Islet of Langerhans (tissue), 1 donor: ENCODE measurements around the gene NAGLU.

Source experiments
- FAIRE-seq: peaks from one replicate; lab custom pipeline; 2011; peaks lifted over from hg19 to GRCh38; lab: Jason Lieb, UNC

Gene NAGLU

GRCh38 chr17:42536048-42536371, at the start of gene NAGLU:
NAGLU (plus strand) TSS chr17:42536241; CDS start chr17:42536273, 32 bp downstream.
- no peak for FAIRE-seq

GRCh38 chr17:42488032-42488431, 48.0 kb upstream of the NAGLU start:
- no peak for FAIRE-seq

- FAIRE-seq = no peak
Measured at GRCh38 chr17:42493319-42493718, 42.7 kb upstream of the NAGLU start.

GRCh38 chr17:42494673-42495072, 41.4 kb upstream of the NAGLU start:
- FAIRE-seq = no peak

GRCh38 chr17:42498828-42499227, 37.2 kb upstream of the NAGLU start:
- no peak for FAIRE-seq

GRCh38 chr17:42502091-42502490, 34.0 kb upstream of the NAGLU start:
- no peak for FAIRE-seq

- FAIRE-seq = no peak
Measured at GRCh38 chr17:42502926-42503325, 33.1 kb upstream of the NAGLU start.

- no peak for FAIRE-seq
Measured at GRCh38 chr17:42507671-42508070, 28.4 kb upstream of the NAGLU start.

GRCh38 chr17:42508426-42509165, 27.4 kb upstream of the NAGLU start:
- no peak for FAIRE-seq

GRCh38 chr17:42509409-42509808, 26.6 kb upstream of the NAGLU start:
- FAIRE-seq = no peak

GRCh38 chr17:42509841-42510240, 26.2 kb upstream of the NAGLU start:
- FAIRE-seq = no peak

- no peak for FAIRE-seq
Measured at GRCh38 chr17:42512246-42512645, 23.8 kb upstream of the NAGLU start.

GRCh38 chr17:42512733-42513251, 23.2 kb upstream of the NAGLU start:
- FAIRE-seq = no peak

- FAIRE-seq = no peak
Measured at GRCh38 chr17:42513686-42514085, 22.4 kb upstream of the NAGLU start.

- no peak for FAIRE-seq
Measured at GRCh38 chr17:42514279-42514678, 21.8 kb upstream of the NAGLU start.

GRCh38 chr17:42514867-42515266, 21.2 kb upstream of the NAGLU start:
- FAIRE-seq = no peak

- no peak for FAIRE-seq
Measured at GRCh38 chr17:42517516-42517915, 18.5 kb upstream of the NAGLU start.

- FAIRE-seq = no peak
Measured at GRCh38 chr17:42518046-42518754, 17.8 kb upstream of the NAGLU start.

GRCh38 chr17:42518755-42519545, 17.1 kb upstream of the NAGLU start:
- no peak for FAIRE-seq

- FAIRE-seq = no peak
Measured at GRCh38 chr17:42519546-42520491, 16.2 kb upstream of the NAGLU start.

- FAIRE-seq = no peak
Measured at GRCh38 chr17:42520540-42520951, 15.5 kb upstream of the NAGLU start.

GRCh38 chr17:42521036-42521435, 15.0 kb upstream of the NAGLU start:
- no peak for FAIRE-seq
